ENCODE measurements around the gene IFITM2. TPM values are rescaled to one million over a fixed set of nuclear protein-coding genes. Genes with fewer than 3 reads are reported as not detected.
A peak's percentile ranks its signal among the peaks of the same experiment; 100 is the strongest.
"Not testable (repeated sequence)": the region's sequence is repeated elsewhere in the genome, so short reads cannot be mapped to it uniquely, and the experiment has no call there.

Gene IFITM2
- total RNA-seq, 3 donors from 2014 or later, result 197 to 257 (median 231) TPM

DNA sequence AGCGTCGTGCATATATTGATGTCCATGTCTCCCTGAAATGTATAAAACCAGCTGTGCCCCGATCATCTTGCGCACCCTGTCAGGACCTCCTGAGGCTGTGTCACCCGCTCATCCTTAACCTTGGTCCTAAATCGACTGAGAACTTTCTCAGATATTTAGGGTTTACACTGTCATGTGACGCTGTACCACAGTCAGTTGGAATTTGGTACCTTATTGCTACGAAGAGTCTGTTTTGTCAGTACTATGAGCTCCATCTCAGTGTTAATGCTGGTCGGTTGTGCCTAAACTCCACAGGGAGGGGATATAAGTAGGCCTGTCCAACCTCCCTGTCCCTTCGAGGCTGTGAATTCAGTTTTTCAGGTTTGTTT, 1.8 kb upstream of the IFITM2 start:
- H3K36me3 Mint-ChIP-seq (ENCODE audit: insufficient read depth), result peaks cover 4% of the 10 kb centered on the region
- ATAC-seq, result no peak
- H3K4me3 Mint-ChIP-seq, result no peak overlapping the region

DNA sequence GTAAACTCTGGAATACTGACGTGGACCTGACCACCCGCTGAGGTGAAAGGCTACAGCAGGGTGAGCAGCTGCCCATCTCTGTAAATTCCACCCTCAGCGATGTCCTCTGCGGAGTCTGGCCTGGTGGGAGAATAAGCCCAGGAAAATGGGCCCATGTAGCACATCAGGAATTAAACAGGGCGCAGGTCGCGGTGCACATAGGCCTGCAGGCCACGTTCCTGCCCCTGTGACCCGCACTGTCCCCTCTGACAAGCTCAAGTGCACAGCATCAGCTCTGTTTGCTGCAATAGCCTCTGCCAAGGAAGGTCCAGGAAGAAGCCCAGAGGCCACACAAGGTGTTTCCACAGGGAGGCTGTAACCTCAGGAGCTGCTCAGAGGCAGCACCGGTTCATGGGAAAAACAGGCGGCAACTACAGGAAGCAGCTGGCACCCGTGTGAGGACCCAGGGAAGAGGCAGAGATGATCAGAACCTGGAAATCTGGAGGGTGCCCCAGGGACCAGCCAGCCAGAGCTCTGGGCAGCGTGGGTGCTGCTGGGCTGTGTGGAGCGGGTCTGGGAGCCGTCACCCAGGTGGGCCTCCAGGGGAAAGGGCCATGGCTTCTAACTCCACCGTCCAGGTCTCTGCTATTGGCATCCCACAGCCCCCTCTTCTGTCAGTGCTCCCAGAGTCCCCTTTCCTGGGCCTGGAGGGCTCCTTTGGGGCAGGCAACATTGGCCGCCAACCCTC, 808 bp upstream of the IFITM2 start:
- Mint-ChIP-seq H3K27me3 (ENCODE audit: low read depth) (no peaks in the 10 kb centered on the region), H3K4me3 (peak overlapping the region; percentile 93), H3K4me1 (ENCODE audit: low read depth) (peaks cover 48% of the 10 kb centered on the region), H3K36me3 (ENCODE audit: insufficient read depth) (peaks cover 4% of the 10 kb centered on the region), H3K9me3 (no peaks in the 10 kb centered on the region)
- no peak for DNase-seq
- ATAC-seq, result no peak

More for the DNA sequence above, 1.8 kb upstream of the IFITM2 start:
- Mint-ChIP-seq H3K4me1 (ENCODE audit: low read depth) (peaks cover 45% of the 10 kb centered on the region), H3K9me3 (no peaks in the 10 kb centered on the region), H3K27me3 (ENCODE audit: low read depth) (no peaks in the 10 kb centered on the region)
- DNase-seq, result no peak

DNA sequence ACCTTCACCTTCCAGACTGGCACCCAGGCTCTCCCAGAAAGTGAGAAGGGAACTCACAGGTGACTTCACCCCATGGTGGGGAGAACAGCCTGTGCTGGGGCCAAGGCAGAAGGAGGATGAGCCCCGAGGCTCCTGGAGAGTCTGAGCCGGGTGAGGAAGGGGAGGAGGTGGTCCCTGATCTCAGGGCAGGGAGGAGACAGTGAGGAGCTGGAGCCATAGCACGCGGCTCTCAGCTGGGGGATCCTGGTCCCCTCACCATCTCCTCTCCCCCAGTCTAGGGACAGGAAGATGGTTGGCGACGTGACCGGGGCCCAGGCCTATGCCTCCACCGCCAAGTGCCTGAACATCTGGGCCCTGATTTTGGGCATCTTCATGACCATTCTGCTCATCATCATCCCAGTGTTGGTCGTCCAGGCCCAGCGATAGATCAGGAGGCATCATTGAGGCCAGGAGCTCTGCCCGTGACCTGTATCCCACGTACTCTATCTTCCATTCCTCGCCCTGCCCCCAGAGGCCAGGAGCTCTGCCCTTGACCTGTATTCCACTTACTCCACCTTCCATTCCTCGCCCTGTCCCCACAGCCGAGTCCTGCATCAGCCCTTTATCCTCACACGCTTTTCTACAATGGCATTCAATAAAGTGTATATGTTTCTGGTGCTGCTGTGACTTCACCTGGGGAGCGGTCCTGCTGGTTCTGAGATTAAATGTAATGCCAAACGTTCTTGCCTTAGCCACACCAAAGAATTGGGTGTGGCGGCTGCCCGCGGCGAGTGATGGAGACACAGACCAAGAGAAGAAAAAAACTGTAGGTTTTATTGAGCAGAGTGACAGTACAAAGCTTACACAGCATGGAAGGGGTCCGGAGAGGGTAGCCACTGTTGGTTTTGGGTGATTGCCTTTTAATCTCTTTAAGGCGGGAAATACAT, 1.4 kb downstream of the IFITM2 start:
- H3K9me3 Mint-ChIP-seq; H3K36me3 Mint-ChIP-seq (ENCODE audit: insufficient read depth); H3K27me3 Mint-ChIP-seq (ENCODE audit: low read depth); DNase-seq: not testable (repeated sequence)
- Mint-ChIP-seq H3K4me1 (ENCODE audit: low read depth) (peaks cover 55% of the 10 kb centered on the region), H3K4me3 (peak overlapping the region; percentile 93)
- ATAC-seq, result peak; percentile 5 to 7

DNA sequence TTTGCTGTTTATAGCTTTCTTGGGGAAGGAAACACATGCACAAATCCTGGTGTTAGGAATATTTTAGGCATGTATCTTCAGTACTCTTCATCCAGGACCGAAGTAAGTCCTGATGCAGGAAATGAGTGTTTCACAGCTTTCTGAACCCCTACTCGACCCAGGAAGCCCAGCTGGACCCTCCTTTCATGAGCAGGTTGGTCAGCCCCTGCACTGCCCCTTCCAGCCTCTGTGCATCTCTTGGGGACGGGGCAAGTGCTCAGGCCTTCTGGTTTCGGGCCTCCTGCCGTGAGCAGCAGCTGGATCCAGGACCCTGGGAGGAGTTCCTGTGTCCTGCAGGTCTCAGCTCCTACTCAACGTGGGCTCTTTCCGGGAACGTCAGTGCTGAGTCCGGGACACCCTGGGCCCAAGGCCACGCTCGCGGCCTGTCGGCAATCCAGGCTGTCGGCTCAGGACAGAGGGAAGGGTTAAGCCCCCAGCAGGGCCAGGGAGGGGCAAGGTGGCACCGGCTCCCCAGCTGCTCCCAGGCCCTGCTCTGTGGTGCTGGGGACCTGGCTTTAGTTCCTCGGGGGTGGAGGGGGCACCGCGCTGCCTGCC, 2.5 kb downstream of the IFITM2 start:
- H3K27me3 Mint-ChIP-seq (ENCODE audit: low read depth); H3K36me3 Mint-ChIP-seq (ENCODE audit: insufficient read depth); DNase-seq; ATAC-seq; H3K9me3 Mint-ChIP-seq: not testable (repeated sequence)
- H3K4me3 Mint-ChIP-seq, result peak overlapping the region; percentile 93
- H3K4me1 Mint-ChIP-seq (ENCODE audit: low read depth), result peaks cover 54% of the 10 kb centered on the region

DNA sequence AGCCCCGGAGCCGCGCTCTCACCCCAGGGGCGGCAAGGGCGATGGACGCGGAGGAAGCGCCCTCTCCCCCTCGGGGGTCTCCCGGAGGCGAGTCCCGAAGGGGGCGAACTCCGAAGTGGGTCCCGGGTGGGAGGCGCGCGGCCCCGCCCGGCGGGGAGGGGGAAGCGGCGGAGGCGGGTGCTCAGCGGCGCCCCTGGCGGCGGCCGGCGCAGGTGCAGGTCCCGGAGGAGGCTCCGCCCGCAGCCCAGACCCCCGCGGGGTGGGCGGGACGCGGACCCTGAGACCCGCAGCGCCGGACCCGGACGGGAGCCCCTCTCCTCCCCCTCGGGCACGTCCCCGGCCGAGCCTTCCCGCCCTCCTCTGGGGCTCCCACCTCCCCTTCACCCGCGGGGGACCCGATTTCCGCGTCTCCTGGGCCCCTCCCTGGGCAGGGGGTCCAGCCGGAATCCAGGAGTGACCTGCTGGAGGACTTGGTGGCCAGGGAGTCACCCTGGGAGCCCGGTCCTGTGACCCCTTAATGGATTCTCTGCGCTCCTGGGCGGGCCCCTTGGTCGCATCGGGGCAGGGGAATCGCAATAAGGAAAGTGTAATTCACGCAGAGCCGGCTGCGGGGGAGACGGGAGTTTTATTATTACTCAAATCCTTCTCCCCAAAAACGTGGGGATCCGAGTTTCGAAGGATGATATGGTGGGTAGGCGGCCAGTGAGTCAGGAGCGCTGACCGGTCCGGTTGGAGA, 3.6 kb downstream of the IFITM2 start:
- Mint-ChIP-seq H3K4me3 (peak overlapping the region; percentile 93), H3K4me1 (ENCODE audit: low read depth) (peaks cover 43% of the 10 kb centered on the region)
- H3K36me3 Mint-ChIP-seq (ENCODE audit: insufficient read depth); H3K27me3 Mint-ChIP-seq (ENCODE audit: low read depth); H3K9me3 Mint-ChIP-seq; DNase-seq: not testable (repeated sequence)
- ATAC-seq, result peak; percentile 28 to 34

DNA sequence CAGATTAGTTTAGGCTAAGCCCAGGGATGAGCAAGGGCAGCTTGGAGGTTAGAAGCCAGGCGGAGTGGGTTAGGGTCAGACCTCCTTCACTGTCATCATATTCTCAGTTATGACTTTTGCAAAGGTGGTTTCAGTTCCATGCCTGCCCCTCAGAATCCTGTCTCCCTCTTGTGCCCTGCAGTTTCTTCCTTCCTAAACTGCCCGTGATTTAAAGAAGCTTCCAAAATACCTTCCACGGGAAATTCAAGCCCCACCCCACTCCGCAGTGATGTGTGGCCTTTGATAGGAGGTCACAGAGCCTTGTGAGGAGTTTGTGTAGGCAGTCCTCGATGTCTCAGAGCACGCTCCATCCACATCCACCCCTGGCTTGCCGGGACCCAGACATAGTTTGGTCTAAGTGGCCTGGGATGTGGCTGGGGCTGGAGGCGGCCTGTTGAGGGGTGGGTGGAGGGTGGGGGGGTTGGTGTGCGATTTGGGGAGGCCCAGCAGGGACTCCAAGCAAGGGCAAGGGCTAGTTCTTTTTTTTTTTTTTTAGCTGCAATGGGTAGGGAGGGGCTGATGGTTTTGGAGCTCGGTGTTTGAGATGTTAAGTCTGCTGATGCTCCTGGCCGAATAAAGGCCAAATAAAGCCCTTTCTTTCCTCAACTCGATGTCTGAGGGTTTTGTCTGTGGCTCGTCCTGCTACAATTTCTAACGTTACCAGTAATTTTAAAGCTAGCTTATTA, 4.6 kb downstream of the IFITM2 start:
- DNase-seq, result no peak
- H3K27me3 Mint-ChIP-seq (ENCODE audit: low read depth), result no peaks in the 10 kb centered on the region
- ATAC-seq, result peak in 1 of 2 donors; percentile 11
- H3K36me3 Mint-ChIP-seq (ENCODE audit: insufficient read depth), result peaks cover 9% of the 10 kb centered on the region
- H3K4me3 Mint-ChIP-seq, result peak overlapping the region; percentile 93
- no peaks in the 10 kb centered on the region for H3K9me3 Mint-ChIP-seq
- H3K4me1 Mint-ChIP-seq (ENCODE audit: low read depth), result peaks cover 50% of the 10 kb centered on the region

DNA sequence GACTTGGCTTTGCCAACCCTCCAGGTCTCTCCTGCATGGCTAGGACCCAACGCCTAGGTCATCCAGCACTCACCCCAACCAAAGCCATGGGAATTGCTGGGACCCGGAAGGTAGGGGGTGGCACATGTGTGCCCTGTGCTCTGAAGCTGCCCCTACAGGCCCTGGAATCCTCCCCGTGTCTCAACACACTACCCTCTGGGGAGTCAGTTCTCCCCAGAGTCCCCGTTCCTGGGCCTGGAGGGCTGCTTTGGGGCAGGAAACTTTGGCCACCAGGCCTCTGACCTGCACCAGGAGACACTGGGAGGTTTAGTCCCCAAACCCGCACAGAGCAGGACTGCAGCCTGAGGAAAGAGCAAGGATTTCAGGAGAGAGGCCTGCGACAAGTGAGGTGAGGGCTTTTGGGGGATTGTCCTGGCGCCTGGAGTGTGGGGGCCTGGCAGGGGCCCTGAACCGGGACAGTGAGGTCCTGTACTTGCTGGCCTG, 5.7 kb downstream of the IFITM2 start:
- no peaks in the 10 kb centered on the region for H3K27me3 Mint-ChIP-seq (ENCODE audit: low read depth)
- H3K9me3 Mint-ChIP-seq, result no peaks in the 10 kb centered on the region
- ATAC-seq (no peak), DNase-seq (no peak)
- peak overlapping the region; percentile 93 for H3K4me3 Mint-ChIP-seq
- peaks cover 9% of the 10 kb centered on the region for H3K36me3 Mint-ChIP-seq (ENCODE audit: insufficient read depth)
- peaks cover 49% of the 10 kb centered on the region for H3K4me1 Mint-ChIP-seq (ENCODE audit: low read depth)

DNA sequence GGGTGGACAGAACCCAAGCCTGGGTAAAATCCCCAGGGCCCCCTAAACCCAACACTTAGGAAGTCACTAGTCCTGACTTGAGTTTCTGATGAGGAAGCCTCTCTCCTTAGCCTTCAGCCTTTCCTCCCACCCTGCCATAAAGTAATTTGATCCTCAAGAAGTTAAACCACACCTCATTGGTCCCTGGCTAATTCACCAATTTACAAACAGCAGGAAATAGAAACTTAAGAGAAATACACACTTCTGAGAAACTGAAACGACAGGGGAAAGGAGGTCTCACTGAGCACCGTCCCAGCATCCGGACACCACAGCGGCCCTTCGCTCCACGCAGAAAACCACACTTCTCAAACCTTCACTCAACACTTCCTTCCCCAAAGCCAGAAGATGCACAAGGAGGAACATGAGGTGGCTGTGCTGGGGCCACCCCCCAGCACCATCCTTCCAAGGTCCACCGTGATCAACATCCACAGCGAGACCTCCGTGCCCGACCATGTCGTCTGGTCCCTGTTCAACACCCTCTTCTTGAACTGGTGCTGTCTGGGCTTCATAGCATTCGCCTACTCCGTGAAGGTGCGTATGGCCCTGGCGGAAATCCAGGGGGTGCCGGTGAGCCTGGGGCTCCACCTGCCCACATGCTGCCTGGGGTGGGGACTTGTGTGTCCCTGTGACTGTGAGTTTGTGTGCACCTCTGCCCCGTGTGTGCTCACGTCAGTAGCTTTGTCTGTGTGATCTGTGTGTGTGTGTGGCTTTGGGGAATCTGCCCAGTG, 6.4 kb downstream of the IFITM2 start, which contains the start of gene IFITM1:
Gene IFITM1, plus strand, starts transcription at position 254 of the 767 bp plus-strand sequence. Its CDS starts 131 bp downstream, at position 385.
- ATAC-seq (peak; percentile 20 to 24), DNase-seq (no peak)
- no peaks in the 10 kb centered on the region for H3K9me3 Mint-ChIP-seq
- peaks cover 48% of the 10 kb centered on the region for H3K4me1 Mint-ChIP-seq (ENCODE audit: low read depth)
- H3K4me3 Mint-ChIP-seq, result peak within 1 kb of the TSS; percentile 93
- H3K27me3 Mint-ChIP-seq (ENCODE audit: low read depth), result no peaks in the 10 kb centered on the region
- peaks cover 9% of the 10 kb centered on the region for H3K36me3 Mint-ChIP-seq (ENCODE audit: insufficient read depth)

DNA sequence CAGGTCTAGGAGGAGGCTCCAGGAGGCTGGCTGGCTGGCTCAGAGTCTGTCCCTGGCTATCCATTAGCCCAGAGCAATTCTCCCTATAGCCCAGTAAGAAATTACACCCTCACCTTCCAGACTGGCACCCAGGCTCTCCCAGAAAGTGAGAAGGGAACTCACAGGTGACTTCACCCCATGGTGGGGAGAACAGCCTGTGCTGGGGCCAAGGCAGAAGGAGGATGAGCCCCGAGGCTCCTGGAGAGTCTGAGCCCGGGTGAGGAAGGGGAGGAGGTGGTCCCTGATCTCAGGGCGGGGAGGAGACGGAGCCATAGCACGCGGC, 6.9 kb downstream of the IFITM2 start:
- peak overlapping the region; percentile 93 for H3K4me3 Mint-ChIP-seq
- not testable (repeated sequence) for DNase-seq; ATAC-seq; H3K27me3 Mint-ChIP-seq (ENCODE audit: low read depth); H3K36me3 Mint-ChIP-seq (ENCODE audit: insufficient read depth); H3K9me3 Mint-ChIP-seq
- H3K4me1 Mint-ChIP-seq (ENCODE audit: low read depth), result peaks cover 44% of the 10 kb centered on the region

DNA sequence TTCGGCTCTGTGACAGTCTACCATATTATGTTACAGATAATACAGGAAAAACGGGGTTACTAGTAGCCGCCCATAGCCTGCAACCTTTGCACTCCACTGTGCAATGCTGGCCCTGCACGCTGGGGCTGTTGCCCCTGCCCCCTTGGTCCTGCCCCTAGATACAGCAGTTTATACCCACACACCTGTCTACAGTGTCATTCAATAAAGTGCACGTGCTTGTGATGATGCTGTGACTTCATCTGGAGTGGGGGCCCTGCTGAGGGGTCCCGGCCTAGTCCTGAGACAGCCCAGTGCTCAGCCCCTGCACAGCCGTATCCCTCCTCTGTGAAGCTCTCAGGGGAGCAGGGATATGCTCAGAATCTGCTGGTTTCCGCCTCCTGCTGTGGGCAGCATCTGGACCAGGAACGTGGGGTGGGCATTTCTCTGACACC, 7.5 kb downstream of the IFITM2 start:
- Mint-ChIP-seq H3K4me1 (ENCODE audit: low read depth) (peaks cover 46% of the 10 kb centered on the region), H3K27me3 (ENCODE audit: low read depth) (no peaks in the 10 kb centered on the region), H3K4me3 (peak overlapping the region; percentile 93), H3K36me3 (ENCODE audit: insufficient read depth) (peaks cover 6% of the 10 kb centered on the region), H3K9me3 (no peaks in the 10 kb centered on the region)
- no peak for DNase-seq
- ATAC-seq, result no peak

DNA sequence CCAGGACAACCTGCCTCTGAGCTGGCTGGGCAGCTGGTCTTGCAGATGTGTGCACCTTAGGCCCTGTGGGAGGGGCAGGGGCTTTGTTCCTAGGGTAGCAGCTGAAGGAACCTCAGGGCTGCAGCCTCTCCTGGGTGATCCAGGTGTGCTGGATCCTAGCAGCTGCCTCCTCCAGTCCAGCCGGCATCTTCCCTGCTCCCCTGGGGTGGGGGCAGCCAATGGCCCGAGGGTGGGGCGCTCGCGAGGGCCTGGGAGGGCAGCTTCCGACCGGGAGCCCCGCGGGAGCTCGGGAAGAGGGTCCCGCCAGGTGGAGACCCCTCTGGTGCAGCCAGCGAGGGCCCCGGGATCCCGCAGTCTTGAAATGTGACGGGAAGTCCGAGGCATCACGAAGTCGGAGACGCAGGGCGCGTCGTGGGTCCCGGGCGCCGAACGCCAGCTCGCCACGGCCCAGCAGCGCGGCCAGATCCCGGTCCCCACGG, 7.9 kb downstream of the IFITM2 start:
- Mint-ChIP-seq H3K36me3 (ENCODE audit: insufficient read depth) (peaks cover 6% of the 10 kb centered on the region), H3K9me3 (no peaks in the 10 kb centered on the region)
- ATAC-seq, result no peak

DNA sequence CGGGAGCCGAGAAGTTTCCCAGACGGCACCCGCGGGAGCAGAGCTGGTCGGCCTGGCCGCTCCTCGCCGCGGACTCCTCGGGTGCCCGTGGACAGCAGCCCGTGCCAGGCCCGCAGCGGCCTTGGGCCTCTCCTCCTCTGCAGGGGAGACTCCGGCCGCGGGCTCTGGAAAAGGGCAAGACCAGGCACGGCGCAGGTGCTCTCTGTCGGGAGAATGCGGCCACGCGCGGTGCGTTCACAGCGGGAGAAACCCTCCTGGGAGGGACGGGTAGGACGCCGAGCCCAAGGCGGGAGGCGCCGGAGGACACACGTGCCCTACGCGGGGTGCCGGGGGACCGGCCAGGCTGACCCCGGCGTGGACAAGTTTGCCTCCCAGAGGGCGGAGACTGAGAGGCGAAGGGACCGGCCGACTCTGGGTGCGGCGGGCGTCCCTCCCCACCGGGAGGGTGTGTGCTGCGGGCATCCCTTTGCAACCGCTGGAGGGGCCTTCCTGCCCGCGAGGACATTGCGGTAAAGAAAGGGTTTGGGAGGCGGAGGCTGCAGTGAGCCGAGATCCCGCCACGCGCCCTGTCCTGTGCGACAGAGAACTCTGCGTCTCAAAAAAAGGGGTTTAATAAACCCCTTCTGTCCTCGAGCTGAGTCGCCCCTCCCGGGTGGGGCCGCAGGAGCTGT, 8.6 kb downstream of the IFITM2 start:
- ATAC-seq, result no peak
- Mint-ChIP-seq H3K4me3 (peak overlapping the region; percentile 86), H3K9me3 (no peaks in the 10 kb centered on the region), H3K4me1 (ENCODE audit: low read depth) (peaks cover 53% of the 10 kb centered on the region), H3K36me3 (ENCODE audit: insufficient read depth) (peaks cover 6% of the 10 kb centered on the region), H3K27me3 (ENCODE audit: low read depth) (no peaks in the 10 kb centered on the region)
- peak; percentile 14 for DNase-seq

More for the DNA sequence above, 7.9 kb downstream of the IFITM2 start:
- peak overlapping the region; percentile 93 for H3K4me3 Mint-ChIP-seq
- H3K27me3 Mint-ChIP-seq (ENCODE audit: low read depth), result no peaks in the 10 kb centered on the region
- H3K4me1 Mint-ChIP-seq (ENCODE audit: low read depth), result peaks cover 50% of the 10 kb centered on the region
- DNase-seq, result no peak

All from activated T-cell treated with anti-CD3 and anti-CD28 coated beads, Interleukin-2, amount 50 U/mL, for 4 hours (primary cell).